CD14-positive monocyte (primary cell): ENCODE results near the gene CCNQ. TPM values are rescaled to one million over a fixed set of nuclear protein-coding genes. Genes with fewer than 3 reads are reported as not detected.
A peak's percentile ranks its signal among the peaks of the same experiment; 100 is the strongest.

Experiments
- DNase-seq, 3 donors: peaks; one replicate each; pipeline ENCODE4 v3.0.0-alpha.2; 2011 to 2022
- H2AFZ ChIP-seq: 2 replicates; pipeline ENCODE4 v1.6.0; 2012; ENCODE audit warnings: mild to moderate bottlenecking, low read depth, low read length, inconsistent platforms; ENCODE audit not compliant: insufficient read depth, poor library complexity, severe bottlenecking
- H3K27ac ChIP-seq, 2 donors: 1 replicate in 1 of 2; 2 replicates in 1 of 2; pipeline ENCODE4 v1.5.1; 2012 to 2013; ENCODE audit warnings: low read length in 2 of 2, control low read depth in 1 of 2, inconsistent platforms in 1 of 2, low read depth in 1 of 2, mild to moderate bottlenecking in 1 of 2
- H3K27me3 ChIP-seq, 2 donors: one replicate each; pipeline versions ENCODE4 v1.6.0 to v1.6.1; 2011 to 2013; ENCODE audit warnings: low read length in 2 of 2; ENCODE audit not compliant: control insufficient read depth in 2 of 2, insufficient read depth in 2 of 2
- H3K36me3 ChIP-seq, 2 donors: replicated peaks in 1 of 2; 1 replicate in 1 of 2; 2 replicates in 1 of 2; pipeline versions ENCODE4 v1.5.1 to v1.6.1; 2012 to 2013; ENCODE audit warnings: low read length in 2 of 2, control low read depth in 1 of 2, inconsistent platforms in 1 of 2, mild to moderate bottlenecking in 1 of 2; ENCODE audit not compliant: insufficient read depth in 2 of 2, control insufficient read depth in 1 of 2
- H3K4me1 ChIP-seq, 2 donors: 1 replicate in 1 of 2; 2 replicates in 1 of 2; pipeline versions ENCODE4 v1.5.1 to v1.6.1; 2012 to 2013; ENCODE audit warnings: low read length in 2 of 2, control low read depth in 1 of 2, inconsistent platforms in 1 of 2, mild to moderate bottlenecking in 1 of 2, moderate library complexity in 1 of 2; ENCODE audit not compliant: insufficient read depth in 2 of 2, control insufficient read depth in 1 of 2
- H3K4me2 ChIP-seq: replicated peaks from 2 replicates; pipeline ENCODE3; 2012; ENCODE audit warnings: low read length, moderate library complexity, mild to moderate bottlenecking; ENCODE audit not compliant: poor library complexity, severe bottlenecking; ENCODE audit errors: extremely low read depth
- H3K4me3 ChIP-seq, 3 experiments: fragments of 200-600 bp in 1 of 3; sonication (generic) in 1 of 3; replicated peaks in 1 of 3; 1 replicate in 2 of 3; 2 replicates in 1 of 3; pipeline ENCODE4 v1.5.1; 2011 to 2013; ENCODE audit warnings: low read length in 3 of 3, mild to moderate bottlenecking in 3 of 3, control low read depth in 2 of 3, low read depth in 2 of 3, inconsistent platforms in 1 of 3, moderate library complexity in 1 of 3
- H3K79me2 ChIP-seq: 2 replicates; pipeline ENCODE4 v1.6.0; 2012; ENCODE audit warnings: mild to moderate bottlenecking, control low read depth, inconsistent platforms, low read length, moderate library complexity; ENCODE audit not compliant: insufficient read depth
- H3K9ac ChIP-seq: 2 replicates; pipeline ENCODE4 v1.6.0; 2017; ENCODE audit warnings: low read length, mild to moderate bottlenecking; ENCODE audit not compliant: insufficient read depth, poor library complexity, severe bottlenecking
- H3K9me3 ChIP-seq, 2 donors: replicated peaks in 1 of 2; 1 replicate in 1 of 2; 2 replicates in 1 of 2; pipeline versions ENCODE4 v1.5.1 to v1.6.1; 2012 to 2013; ENCODE audit warnings: low read length in 2 of 2, control low read depth in 1 of 2; ENCODE audit not compliant: control insufficient read depth in 1 of 2, insufficient read depth in 1 of 2
- H4K20me1 ChIP-seq: 2 replicates; pipeline ENCODE4 v1.6.0; 2012; ENCODE audit warnings: mild to moderate bottlenecking, low read length, control low read depth, moderate library complexity; ENCODE audit not compliant: insufficient read depth
- H3K27ac Mint-ChIP-seq, 7 donors: one replicate each; pipeline ENCODE4 v1.8.0; 2020; ENCODE audit warnings: mild to moderate bottlenecking in 7 of 7, mixed read lengths in 7 of 7, moderate library complexity in 6 of 7, inconsistent platforms in 2 of 7
- H3K27me3 Mint-ChIP-seq, 3 donors: one replicate each; pipeline ENCODE4 v1.8.0; 2021 to 2022; ENCODE audit warnings: low read depth in 3 of 3, mild to moderate bottlenecking in 3 of 3, mixed read lengths in 3 of 3, moderate library complexity in 3 of 3, inconsistent platforms in 1 of 3
- H3K36me3 Mint-ChIP-seq, 2 donors: one replicate each; pipeline ENCODE4 v1.8.0; 2020; ENCODE audit warnings: mixed read lengths in 2 of 2, inconsistent platforms in 1 of 2, mild to moderate bottlenecking in 1 of 2
- H3K4me1 Mint-ChIP-seq: one replicate; pipeline ENCODE4 v1.8.0; 2020; ENCODE audit warnings: mild to moderate bottlenecking, mixed read lengths
- H3K4me3 Mint-ChIP-seq, 2 donors: one replicate each; pipeline ENCODE4 v1.8.0; 2020; ENCODE audit warnings: mild to moderate bottlenecking in 2 of 2, mixed read lengths in 2 of 2, moderate library complexity in 1 of 2
- H3K9me3 Mint-ChIP-seq, 7 donors: one replicate each; pipeline ENCODE4 v1.8.0; 2020 to 2022; ENCODE audit warnings: mixed read lengths in 7 of 7, mild to moderate bottlenecking in 6 of 7, moderate library complexity in 6 of 7, inconsistent platforms in 2 of 7
- WGBS: methylation state at CpG from one replicate; pipeline ENCODE4 v1.1.5; 2013; ENCODE audit warnings: missing lambda C conversion rate; ENCODE audit not compliant: insufficient coverage; 5-methylcytosine and 5-hydroxymethylcytosine counted together
- intact Hi-C, 2 donors: fragments of 100-400 bp; cut with micrococcal nuclease; formaldehyde crosslinking; loops; one replicate each; pipeline versions ENCODE4 v1.15.0 to v1.15.1; 2023
- polyA plus RNA-seq, 3 donors: library from polyadenylated mRNA; depleted of rRNA in 1 of 3; unstranded in 2 of 3; stranded (reverse) in 1 of 3; fragments of 300-500 nt in 2 of 3; fragments of >200 nt in 1 of 3; fragmentation: Illumina TruSeq in 2 of 3; gene quantifications; 1 replicate in 2 of 3; 2 replicates in 1 of 3; pipeline ENCODE4 v1.2.3, GENCODE V29; 2012 to 2021
- TF ChIP-seq, protein P1 (sequence below): fragments of 200-600 bp; IDR thresholded peaks from one replicate; pipeline ENCODE4 v1.8.0; 2022; ENCODE audit warnings: antibody characterized with exemption, mild to moderate bottlenecking

CCNQ gene
- polyA plus RNA-seq, 3 donors = 21.8 to 35.6 (median 29.3) TPM

DNA sequence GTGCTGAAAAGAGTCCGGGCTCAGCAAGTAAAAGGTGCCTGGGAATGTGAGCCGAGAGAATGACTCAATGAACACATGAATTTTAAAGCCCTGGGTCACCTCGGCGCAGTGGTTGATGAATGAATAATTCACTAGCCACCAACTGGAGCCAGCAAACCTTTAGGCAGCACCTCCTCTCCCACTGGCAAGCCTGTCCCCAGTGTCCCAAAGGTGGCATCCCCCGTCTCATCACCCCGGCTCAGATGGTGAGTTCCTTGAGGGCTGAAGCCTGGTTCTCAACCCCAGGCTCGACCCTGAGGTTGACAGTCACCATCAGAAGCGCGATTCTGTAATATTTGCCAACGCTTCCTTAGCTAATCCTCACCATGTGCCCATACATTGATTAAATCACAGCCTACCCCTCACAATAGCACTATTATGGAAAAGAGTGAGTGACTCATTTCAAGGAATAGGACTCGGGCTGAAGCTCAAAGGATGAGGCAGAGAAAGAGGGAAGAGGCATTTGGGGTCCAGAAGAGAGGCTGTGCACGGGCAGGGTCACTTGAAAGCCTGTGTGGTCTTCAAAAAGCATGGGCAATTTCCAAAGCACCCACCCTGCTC is 2.7 kb upstream of the CCNQ start:
- Histone ChIP-seq H3K4me3 (no peak overlapping the region), H3K9me3 (no peaks in the 10 kb centered on the region), H3K27ac (no peak overlapping the region), H3K4me2 (no peak overlapping the region), H3K4me1 (peaks cover 27 to 29% of the 10 kb centered on the region in 2 donors), H4K20me1 (peaks cover 8% of the 10 kb centered on the region), H3K36me3 (no peaks in the 10 kb centered on the region), H3K27me3 (no peaks in the 10 kb centered on the region), H3K79me2 (peaks cover 13% of the 10 kb centered on the region), H2AFZ (no peak overlapping the region), H3K9ac (no peak overlapping the region)
- H3K9me3 Mint-ChIP-seq = peaks cover 0 to 8% (median 4%) of the 10 kb centered on the region in 7 donors
- no peak overlapping the region for H3K27ac Mint-ChIP-seq
- TF ChIP-seq, protein P1, sequence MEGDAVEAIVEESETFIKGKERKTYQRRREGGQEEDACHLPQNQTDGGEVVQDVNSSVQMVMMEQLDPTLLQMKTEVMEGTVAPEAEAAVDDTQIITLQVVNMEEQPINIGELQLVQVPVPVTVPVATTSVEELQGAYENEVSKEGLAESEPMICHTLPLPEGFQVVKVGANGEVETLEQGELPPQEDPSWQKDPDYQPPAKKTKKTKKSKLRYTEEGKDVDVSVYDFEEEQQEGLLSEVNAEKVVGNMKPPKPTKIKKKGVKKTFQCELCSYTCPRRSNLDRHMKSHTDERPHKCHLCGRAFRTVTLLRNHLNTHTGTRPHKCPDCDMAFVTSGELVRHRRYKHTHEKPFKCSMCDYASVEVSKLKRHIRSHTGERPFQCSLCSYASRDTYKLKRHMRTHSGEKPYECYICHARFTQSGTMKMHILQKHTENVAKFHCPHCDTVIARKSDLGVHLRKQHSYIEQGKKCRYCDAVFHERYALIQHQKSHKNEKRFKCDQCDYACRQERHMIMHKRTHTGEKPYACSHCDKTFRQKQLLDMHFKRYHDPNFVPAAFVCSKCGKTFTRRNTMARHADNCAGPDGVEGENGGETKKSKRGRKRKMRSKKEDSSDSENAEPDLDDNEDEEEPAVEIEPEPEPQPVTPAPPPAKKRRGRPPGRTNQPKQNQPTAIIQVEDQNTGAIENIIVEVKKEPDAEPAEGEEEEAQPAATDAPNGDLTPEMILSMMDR = no peak
- intact Hi-C loops = no loop called here
- H3K4me3 Mint-ChIP-seq = no peak overlapping the region
- DNase-seq = no peak
- H3K4me1 Mint-ChIP-seq = peaks cover 39% of the 10 kb centered on the region
- no peaks in the 10 kb centered on the region for H3K36me3 Mint-ChIP-seq
- peaks cover 2 to 37% (median 5%) of the 10 kb centered on the region in 3 donors for H3K27me3 Mint-ChIP-seq
- 100% methylated on average over 2 of the region's 12 CpGs for WGBS

DNA sequence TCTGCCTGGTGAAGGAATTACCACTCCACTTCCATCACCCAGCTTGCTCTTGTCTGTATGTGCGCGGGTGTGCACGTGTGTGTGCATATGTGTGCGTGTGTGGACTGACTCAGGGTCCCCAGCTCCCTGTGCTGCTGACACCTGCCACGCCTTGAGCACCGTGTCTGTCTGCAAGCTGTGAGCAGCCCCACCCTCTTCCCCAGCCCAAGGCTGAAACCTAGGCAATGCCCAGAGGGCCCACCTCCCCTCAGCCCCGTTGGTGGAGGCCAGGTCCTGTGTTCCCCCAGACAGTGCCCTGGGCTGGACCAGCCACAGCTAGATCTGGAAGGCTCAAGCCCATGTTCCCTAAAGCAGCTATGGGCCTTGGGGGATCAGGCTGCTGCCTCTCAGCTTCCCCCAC is 2.0 kb upstream of the CCNQ start:
- no peaks in the 10 kb centered on the region for H3K27me3 ChIP-seq
- peaks cover 13% of the 10 kb centered on the region for H3K79me2 ChIP-seq
- peaks cover 0 to 2% of the 10 kb centered on the region in 2 donors for H3K36me3 ChIP-seq
- H3K9me3 ChIP-seq = no peaks in the 10 kb centered on the region
- Mint-ChIP-seq H3K9me3 (peaks cover 0 to 8% (median 4%) of the 10 kb centered on the region in 7 donors), H3K4me3 (peak overlapping the region in 1 of 2 donors; percentile 12), H3K4me1 (peaks cover 42% of the 10 kb centered on the region), H3K27ac (no peak overlapping the region), H3K27me3 (peaks cover 0 to 37% (median 4%) of the 10 kb centered on the region in 3 donors), H3K36me3 (peaks cover under 1 to 1% of the 10 kb centered on the region in 2 donors)
- WGBS = 87% methylated on average over 3 of the region's 7 CpGs
- no peak for DNase-seq
- intact Hi-C loops = no loop called here
- no peak overlapping the region for H3K4me2 ChIP-seq
- H3K4me3 ChIP-seq = no peak overlapping the region
- H3K4me1 ChIP-seq = peaks cover 27 to 29% of the 10 kb centered on the region in 2 donors
- H3K27ac ChIP-seq = no peak overlapping the region
- TF ChIP-seq, protein P1 = no peak
- no peak overlapping the region for H3K9ac ChIP-seq
- H2AFZ ChIP-seq = no peak overlapping the region
- H4K20me1 ChIP-seq = peaks cover 15% of the 10 kb centered on the region
